ENCODE data around the gene CEP295NL.
"Not testable (repeated sequence)": the region's sequence is repeated elsewhere in the genome, so short reads cannot be mapped to it uniquely, and the experiment has no call there.

CEP295NL gene

GRCh38 chr17:78888941-78889518 is 14.0 kb downstream of the CEP295NL start:
- DNase-seq (ENCODE audit: low read depth, low spot score), result no peak

GRCh38 chr17:78886954-78887353 is 16.0 kb downstream of the CEP295NL start:
- DNase-seq (ENCODE audit: low read depth, low spot score), result no peak

GRCh38 chr17:78885956-78886355 is 17.0 kb downstream of the CEP295NL start:
- no peak for DNase-seq (ENCODE audit: low read depth, low spot score)

- DNase-seq (ENCODE audit: low read depth, low spot score), result no peak
Measured at GRCh38 chr17:78884876-78885667, 17.9 kb downstream of the CEP295NL start.

GRCh38 chr17:78884148-78884825 is 18.7 kb downstream of the CEP295NL start:
- DNase-seq (ENCODE audit: low read depth, low spot score), result no peak

GRCh38 chr17:78883533-78884131 is 19.4 kb downstream of the CEP295NL start:
- no peak for DNase-seq (ENCODE audit: low read depth, low spot score)

GRCh38 chr17:78883089-78883532 is 19.9 kb downstream of the CEP295NL start:
- DNase-seq (ENCODE audit: low read depth, low spot score), result no peak

GRCh38 chr17:78882540-78883088 is 20.4 kb downstream of the CEP295NL start:
- DNase-seq (ENCODE audit: low read depth, low spot score), result no peak

GRCh38 chr17:78879635-78880186 is 23.3 kb downstream of the CEP295NL start:
- DNase-seq (ENCODE audit: low read depth, low spot score), result no peak

- no peak for DNase-seq (ENCODE audit: low read depth, low spot score)
Measured at GRCh38 chr17:78878871-78879527, 24.0 kb downstream of the CEP295NL start.

- DNase-seq (ENCODE audit: low read depth, low spot score), result no peak
Measured at GRCh38 chr17:78878261-78878660, 24.7 kb downstream of the CEP295NL start.

GRCh38 chr17:78876954-78877517 is 26.0 kb downstream of the CEP295NL start:
- DNase-seq (ENCODE audit: low read depth, low spot score), result not testable (repeated sequence)

- DNase-seq (ENCODE audit: low read depth, low spot score), result no peak
Measured at GRCh38 chr17:78876094-78876597, 26.9 kb downstream of the CEP295NL start.

- DNase-seq (ENCODE audit: low read depth, low spot score), result no peak
Measured at GRCh38 chr17:78875363-78876093, 27.5 kb downstream of the CEP295NL start.

- DNase-seq (ENCODE audit: low read depth, low spot score), result no peak
Measured at GRCh38 chr17:78873519-78874340, 29.3 kb downstream of the CEP295NL start.

GRCh38 chr17:78872486-78872885 is 30.5 kb downstream of the CEP295NL start:
- no peak for DNase-seq (ENCODE audit: low read depth, low spot score)

GRCh38 chr17:78870621-78871020 is 32.4 kb downstream of the CEP295NL start:
- DNase-seq (ENCODE audit: low read depth, low spot score), result no peak

- DNase-seq (ENCODE audit: low read depth, low spot score), result no peak
Measured at GRCh38 chr17:78868391-78868790, 34.6 kb downstream of the CEP295NL start.

- DNase-seq (ENCODE audit: low read depth, low spot score), result not testable (repeated sequence)
Measured at GRCh38 chr17:78867046-78867445, 36.0 kb downstream of the CEP295NL start.

All from activated naive CD8-positive, alpha-beta T cell treated with anti-CD3 and anti-CD28 coated beads, Interleukin-2, amount 50 U/mL, for 16 hours (primary cell).